K562 (cell line): Measurements from ENCODE around the gene HSD11B1L. TPM values are rescaled to one million over a fixed set of nuclear protein-coding genes. Genes with fewer than 3 reads are reported as not detected.

Source experiments
- ARID1B ChIP-seq: fragments of 450-650 bp; IDR thresholded peaks from 2 replicates; pipeline ENCODE4 v1.6.1; 2016; ENCODE audit warnings: antibody characterized with exemption, mild to moderate bottlenecking, inconsistent platforms
- E2F6 ChIP-seq, 2 experiments: IDR thresholded peaks; 2 replicates each; pipeline ENCODE4 v1.6.1; 2011; ENCODE audit warnings: borderline replicate concordance in 1 of 2, control low read depth in 1 of 2, low read depth in 1 of 2, low read length in 1 of 2, mild to moderate bottlenecking in 1 of 2, mixed read lengths in 1 of 2, moderate library complexity in 1 of 2; ENCODE audit not compliant: insufficient read depth in 1 of 2, insufficient read length in 1 of 2, poor library complexity in 1 of 2, severe bottlenecking in 1 of 2; ENCODE audit errors: extremely low read depth in 1 of 2
- EHMT2 ChIP-seq: fragments of 450-650 bp; IDR thresholded peaks from 2 replicates; pipeline ENCODE4 v1.6.1; 2018; ENCODE audit warnings: antibody characterized with exemption
- ELF4 ChIP-seq: fragments of 450-650 bp; formaldehyde crosslinking; IDR thresholded peaks from 2 replicates; pipeline ENCODE4 v1.4.0; 2022; ENCODE audit warnings: missing genetic modification characterization
- ERF ChIP-seq: fragments of 450-650 bp; formaldehyde crosslinking; IDR thresholded peaks from 2 replicates; pipeline ENCODE4 v1.4.0; 2020; ENCODE audit warnings: mild to moderate bottlenecking, mixed read lengths
- ETV5 ChIP-seq: sonication (generic); formaldehyde crosslinking; IDR thresholded peaks from 2 replicates; pipeline ENCODE4 v1.4.0; 2020; ENCODE audit warnings: low read depth, mild to moderate bottlenecking, missing genetic modification reagents
- EZH2 ChIP-seq: IDR thresholded peaks from 2 replicates; pipeline ENCODE4 v1.6.1; 2012; ENCODE audit warnings: low read depth, mild to moderate bottlenecking, inconsistent platforms, low read length, borderline replicate concordance
- HDAC1 ChIP-seq, 2 experiments: fragments of 450-650 bp; IDR thresholded peaks; 2 replicates each; pipeline ENCODE4 v1.6.1; 2016 to 2017; ENCODE audit warnings: inconsistent platforms in 1 of 2, mild to moderate bottlenecking in 1 of 2, moderate library complexity in 1 of 2
- HNRNPH1 ChIP-seq: fragments of 200-400 bp; formaldehyde crosslinking; optimal IDR thresholded peaks from 2 replicates; pipeline ENCODE3; 2017; ENCODE audit warnings: low read depth, mild to moderate bottlenecking, low read length, moderate library complexity
- IRF2 ChIP-seq: sonication (generic); formaldehyde crosslinking; IDR thresholded peaks from 2 replicates; pipeline ENCODE4 v1.8.1; 2022; ENCODE audit warnings: mild to moderate bottlenecking, missing genetic modification reagents
- KDM1A ChIP-seq, 2 experiments: fragments of 450-650 bp; IDR thresholded peaks; 2 replicates each; pipeline ENCODE4 v1.6.1; 2016; ENCODE audit warnings: mild to moderate bottlenecking in 2 of 2
- MCM3 ChIP-seq: fragments of 450-650 bp; IDR thresholded peaks from 2 replicates; pipeline ENCODE4 v1.6.1; 2016
- MCM7 ChIP-seq, 2 experiments: fragments of 450-650 bp; IDR thresholded peaks; 2 replicates each; pipeline ENCODE4 v1.6.1; 2016 to 2018
- NFIC ChIP-seq: fragments of 450-650 bp; IDR thresholded peaks from 2 replicates; pipeline ENCODE4 v1.6.1; 2017; ENCODE audit warnings: mild to moderate bottlenecking, inconsistent platforms
- OTX1 ChIP-seq: fragments of 450-650 bp; formaldehyde crosslinking; IDR thresholded peaks from 2 replicates; pipeline ENCODE4 v1.4.0; 2022; ENCODE audit warnings: mild to moderate bottlenecking
- PKNOX1 ChIP-seq: fragments of 450-650 bp; IDR thresholded peaks from 2 replicates; pipeline ENCODE4 v1.6.1; 2016
- PTTG1 ChIP-seq: fragments of 450-650 bp; IDR thresholded peaks from 2 replicates; pipeline ENCODE4 v1.6.1; 2016; ENCODE audit warnings: low read depth, mild to moderate bottlenecking, missing genetic modification characterization, missing compliant biosample characterization
- SMARCA5 ChIP-seq: fragments of 450-650 bp; IDR thresholded peaks from 2 replicates; pipeline ENCODE4 v1.6.1; 2016
- SNIP1 ChIP-seq: fragments of 450-650 bp; IDR thresholded peaks from 2 replicates; pipeline ENCODE4 v1.7.1; 2017; ENCODE audit warnings: low read depth, mild to moderate bottlenecking
- YBX1 ChIP-seq: fragments of 450-650 bp; IDR thresholded peaks from 2 replicates; pipeline ENCODE4 v1.7.1; 2016; ENCODE audit warnings: mild to moderate bottlenecking
- ZBTB26 ChIP-seq: fragments of 450-650 bp; formaldehyde crosslinking; IDR thresholded peaks from 2 replicates; pipeline ENCODE4 v1.4.0; 2022; ENCODE audit warnings: missing genetic modification characterization
- ZNF165 ChIP-seq: fragments of 250-450 bp; sonication (Bioruptor Pico); IDR thresholded peaks from 2 replicates; pipeline ENCODE4 v1.4.0; 2020; ENCODE audit warnings: borderline replicate concordance
- ZNF282 ChIP-seq: sonication (generic); formaldehyde crosslinking; IDR thresholded peaks from 2 replicates; pipeline ENCODE4 v1.8.1; 2023; ENCODE audit warnings: missing genetic modification reagents
- ZSCAN29 ChIP-seq: fragments of 450-650 bp; IDR thresholded peaks from 2 replicates; pipeline ENCODE4 v1.6.1; 2017
- polyA plus RNA-seq, 8 experiments: library from polyadenylated mRNA; depleted of rRNA in 4 of 8; stranded (reverse) in 5 of 8; unstranded in 3 of 8; fragments of >200 nt; fragmentation: Nextera tagmentation in 2 of 8; fragmentation: Illumina TruSeq in 1 of 8; extraction: Ambion mirVana in 2 of 8; extraction: Trizol in 1 of 8; gene quantifications; 2 replicates each; pipeline versions ENCODE4 v1.2.1 to v1.2.3, GENCODE V29; 2011 to 2014; ENCODE audit warnings: inconsistent platforms in 1 of 8, missing spikeins in 1 of 8
- total RNA-seq, 7 experiments: library from RNA; depleted of rRNA in 6 of 7; stranded (reverse); fragments of >200 nt in 6 of 7; fragmentation: Illumina TruSeq in 2 of 7; extraction: Trizol in 2 of 7; gene quantifications; 2 replicates each; pipeline versions ENCODE4 v1.2.1 to v1.2.3, GENCODE V29; 2011 to 2021; ENCODE audit warnings: low replicate concordance in 1 of 7

HSD11B1L gene
- total and polyA plus RNA-seq, 9 of the 15 experiments (the other 6 are each of a cell fraction or from before 2014, with no cell fraction given), result 0.31 to 7.7 (median 2.3) TPM

DNA sequence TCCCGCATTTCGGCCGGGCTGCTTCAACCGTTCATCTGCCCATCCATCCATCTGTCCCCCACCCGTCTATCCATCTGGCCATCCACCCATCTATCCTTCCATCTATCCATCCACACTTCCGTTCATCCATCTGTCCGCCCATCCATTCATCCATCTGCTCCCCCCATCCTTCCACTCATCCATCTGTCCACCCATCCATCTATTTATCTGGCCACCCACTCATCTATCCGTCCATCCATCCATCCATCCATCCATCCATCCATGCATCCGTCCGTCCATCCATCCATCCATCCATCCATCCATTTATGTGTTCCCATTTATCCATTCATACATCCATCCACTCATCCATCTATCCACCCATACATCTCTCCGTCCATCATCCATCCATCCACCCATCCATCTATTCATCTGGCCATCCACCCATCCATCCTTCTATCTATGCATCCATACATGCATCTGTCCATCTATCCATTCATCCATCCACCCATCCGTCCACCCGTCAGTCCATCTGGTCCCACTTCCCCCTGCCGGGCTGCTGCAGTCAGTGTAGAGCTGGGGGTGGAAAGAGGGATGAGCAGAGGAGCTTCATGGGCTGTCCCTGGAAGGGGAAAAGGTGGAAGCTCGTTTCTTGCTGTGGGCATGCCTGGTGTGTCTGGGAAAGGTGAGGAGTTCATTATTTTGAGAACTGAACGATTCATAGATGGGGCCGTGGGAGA lies 722 bp downstream of the HSD11B1L start (continued):
- TF ChIP-seq MCM7 (IDR thresholded peaks at IDR 0.05) (0 out of 4 replicates have a peak, but pooled peaks have one; percentile 14 to 49), YBX1 (no peak; the same call in 1 of the 2 replicates), SMARCA5 (0 out of 2 replicates have a peak, but pooled peaks have one; percentile 25), ZNF282 (CRISPR knock-in tag) (no peak), ELF4 (CRISPR knock-in tag) (peak; percentile 84; the same call in 1 of the 2 replicates), ETV5 (CRISPR knock-in tag) (no peak), E2F6 (IDR thresholded peaks at IDR 0.05; ENCODE audit: borderline replicate concordance in 1 of 2, extremely low read depth in 1 of 2, insufficient read depth in 1 of 2, insufficient read length in 1 of 2, low read depth in 1 of 2, low read length in 1 of 2, poor library complexity in 1 of 2, severe bottlenecking in 1 of 2) (no peak), ARID1B (peak; percentile 26; the same call in 1 of the 2 replicates), ZSCAN29 (no peak), SNIP1 (no peak), MCM3 (peak; percentile 12; the same call in 1 of the 2 replicates), PKNOX1 (peak; percentile 31; the same call in 1 of the 2 replicates), EZH2 (no peak), ZNF165 (CRISPR knock-in tag) (no peak), EHMT2 (peak; percentile 82), ZBTB26 (CRISPR knock-in tag) (peak; percentile 88; the same call in 1 of the 2 replicates), IRF2 (0 out of 2 replicates have a peak, but pooled peaks have one; percentile 14), HNRNPH1 (no peak), HDAC1 (IDR thresholded peaks at IDR 0.05) (peak in 1 of 2 experiments; percentile 64; a peak in 2 of 4 replicates), ERF (CRISPR knock-in tag) (no peak), KDM1A (IDR thresholded peaks at IDR 0.05) (peak; percentile 84; a peak in 3 of 4 replicates), PTTG1 (tag) (no peak), NFIC (peak; percentile 8; the same call in 1 of the 2 replicates), OTX1 (CRISPR knock-in tag) (0 out of 2 replicates have a peak, but pooled peaks have one; percentile 83)
